HCT116 (cell line): ENCODE results near the gene SEMA6B. TPM values are rescaled to one million over a fixed set of nuclear protein-coding genes. Genes with fewer than 3 reads are reported as not detected.

Source experiments
- ATAC-seq: fragments of 200-7000 bp; cut with Tn5 transposase; 2 replicates; pipeline ENCODE4 v1.9.1; 2020; ENCODE audit warnings: mild to moderate bottlenecking, moderate library complexity
- BruUV-seq: library from RNA; stranded (reverse); fragments of 400-500 nt; replicated peaks from 2 replicates; lab custom pipeline; 2021; lab: Mats Ljungman, UMichigan
- CTCF ChIA-PET: fragments of 300-600 bp; sonication (Branson Sonifier 250); formaldehyde crosslinking; loops from one replicate; lab custom pipeline; 2021; ENCODE audit warnings: antibody characterized with exemption; lab: Charles Lee
- POLR2A ChIA-PET: fragments of 300-600, 350-600 bp; sonication (Branson Sonifier 250); formaldehyde crosslinking; loops from one replicate; lab custom pipeline; 2021; ENCODE audit warnings: antibody characterized with exemption; lab: Charles Lee
- RAD21 ChIA-PET, 2 experiments: fragments of 300-600 bp; sonication (Branson Sonifier 250); formaldehyde crosslinking; loops; one replicate each; lab custom pipeline; 2023; ENCODE audit warnings: low total read pairs in 2 of 2; ENCODE audit not compliant: uncharacterized antibody in 2 of 2, unreplicated experiment in 2 of 2, low non-redundant PET in 1 of 2; lab: Charles Lee
- DNase-seq: peaks from one replicate; pipeline ENCODE4 v3.0.0-alpha.2; 2010; ENCODE audit warnings: low read depth, low spot score
- H2AFZ ChIP-seq: fragments of 200-600 bp; shearing (Covaris generic), sonication (generic); 2 replicates; pipeline ENCODE4 v1.6.1; 2017; ENCODE audit warnings: low read depth, mixed run types, mixed read lengths, antibody characterized with exemption, low read length; ENCODE audit not compliant: poor library complexity, severe bottlenecking
- H3K27ac ChIP-seq: 2 replicates; pipeline ENCODE4 v1.5.1; 2012; ENCODE audit warnings: low read depth, low read length
- H3K27me3 ChIP-seq: fragments of 200-600 bp; sonication (generic); 2 replicates; pipeline ENCODE4 v1.6.1; 2016; ENCODE audit warnings: mixed run types, low read length, mixed read lengths; ENCODE audit not compliant: insufficient read depth
- H3K36me3 ChIP-seq, 2 experiments: fragments of 200-500 bp in 1 of 2; fragments of 200-600 bp in 1 of 2; sonication (Bioruptor generic) in 1 of 2; sonication (generic) in 1 of 2; 2 replicates each; pipeline versions ENCODE4 v1.5.1 to v1.6.1; 2014 to 2016; ENCODE audit warnings: low read length in 2 of 2, inconsistent platforms in 1 of 2, mixed read lengths in 1 of 2, mixed run types in 1 of 2; ENCODE audit not compliant: insufficient read depth in 2 of 2, control insufficient read depth in 1 of 2
- H3K4me1 ChIP-seq, 2 experiments: fragments of 200-600 bp in 1 of 2; sonication (generic) in 1 of 2; 2 replicates each; pipeline versions ENCODE4 v1.5.1 to v1.6.1; 2012 to 2017; ENCODE audit warnings: low read length in 2 of 2, inconsistent platforms in 1 of 2, mild to moderate bottlenecking in 1 of 2, mixed read lengths in 1 of 2, mixed run types in 1 of 2, moderate library complexity in 1 of 2; ENCODE audit not compliant: insufficient read depth in 2 of 2, control insufficient read depth in 1 of 2
- H3K4me2 ChIP-seq: fragments of 200-600 bp; sonication (generic); 2 replicates; pipeline ENCODE4 v1.6.1; 2017; ENCODE audit warnings: mixed run types, low read length, mixed read lengths
- H3K4me3 ChIP-seq, 2 experiments: fragments of 200-600 bp in 1 of 2; sonication (generic) in 1 of 2; replicated peaks in 1 of 2; 2 replicates each; pipeline ENCODE4 v1.5.1; 2011 to 2016; ENCODE audit warnings: low read length in 2 of 2, control low read depth in 1 of 2, low read depth in 1 of 2, mild to moderate bottlenecking in 1 of 2, mixed read lengths in 1 of 2, mixed run types in 1 of 2
- H3K79me2 ChIP-seq: fragments of 200-600 bp; sonication (generic); 2 replicates; pipeline ENCODE4 v1.6.1; 2017; ENCODE audit warnings: mild to moderate bottlenecking, mixed run types, low read length, moderate library complexity, mixed read lengths; ENCODE audit not compliant: insufficient read depth
- H3K9ac ChIP-seq: fragments of 200-600 bp; sonication (generic); 2 replicates; pipeline ENCODE4 v1.6.1; 2016; ENCODE audit warnings: low read length, mixed read lengths
- H3K9me2 ChIP-seq: fragments of 200-600 bp; sonication (generic), shearing (Covaris generic); 2 replicates; pipeline ENCODE4 v1.6.1; 2017; ENCODE audit warnings: mixed run types, mild to moderate bottlenecking, moderate library complexity; ENCODE audit not compliant: insufficient read depth
- H3K9me3 ChIP-seq, 2 experiments: fragments of 200-500 bp in 1 of 2; fragments of 200-600 bp in 1 of 2; sonication (Bioruptor generic) in 1 of 2; sonication (generic) in 1 of 2; 2 replicates each; pipeline ENCODE4 v1.6.1; 2014 to 2017; ENCODE audit warnings: low read length in 2 of 2, mixed read lengths in 2 of 2, inconsistent platforms in 1 of 2, low read depth in 1 of 2, mild to moderate bottlenecking in 1 of 2, mixed run types in 1 of 2, moderate library complexity in 1 of 2; ENCODE audit not compliant: control insufficient read depth in 1 of 2, insufficient read depth in 1 of 2
- H4K20me1 ChIP-seq: fragments of 200-600 bp; sonication (generic), shearing (Covaris generic); 2 replicates; pipeline ENCODE4 v1.6.1; 2017; ENCODE audit warnings: mixed run types, mild to moderate bottlenecking, moderate library complexity; ENCODE audit not compliant: insufficient read depth
- FOSL1 ChIP-seq: IDR thresholded peaks from 2 replicates; pipeline ENCODE4 v1.6.1; 2012; ENCODE audit warnings: low read depth
- POLR2AphosphoS5 ChIP-seq: IDR thresholded peaks from 2 replicates; pipeline ENCODE4 v1.6.1; 2011; ENCODE audit warnings: mild to moderate bottlenecking, low read depth, low read length, moderate library complexity
- RAD21 ChIP-seq: IDR thresholded peaks from 2 replicates; pipeline ENCODE4 v1.6.1; 2012; ENCODE audit warnings: low read depth, mild to moderate bottlenecking
- YY1 ChIP-seq: IDR thresholded peaks from 2 replicates; pipeline ENCODE4 v1.6.1; 2011; ENCODE audit warnings: low read length, low read depth, moderate library complexity, mild to moderate bottlenecking; ENCODE audit not compliant: insufficient replicate concordance; ENCODE audit errors: extremely low read depth
- intact Hi-C: fragments of 100-400 bp; cut with micrococcal nuclease; formaldehyde crosslinking; loops from 2 replicates; pipeline ENCODE4 v1.10.0; 2022
- total RNA-seq: library from RNA; stranded (reverse); gene quantifications from one replicate; pipeline ENCODE4 v1.2.1, GENCODE V29; 2021; ENCODE audit not compliant: unreplicated experiment
- TF ChIP-seq, protein P1 (sequence below), 3 experiments: fragments of 200-600 bp in 1 of 3; sonication (generic) in 1 of 3; IDR thresholded peaks in 2 of 3; conservative IDR thresholded peaks in 1 of 3; 2 replicates each; pipeline ENCODE4 v1.5.1; 2012 to 2017; ENCODE audit warnings: low read depth in 2 of 3, low read length in 2 of 3, antibody characterized with exemption in 1 of 3, borderline replicate concordance in 1 of 3, control low read depth in 1 of 3, mild to moderate bottlenecking in 1 of 3, mixed read lengths in 1 of 3, mixed run types in 1 of 3, moderate library complexity in 1 of 3; ENCODE audit not compliant: insufficient read depth in 1 of 3

SEMA6B gene
- total RNA-seq, 1 experiment from 2014 or later = 58.4 TPM

- ChIA-PET CTCF (no interaction called here), POLR2A (no interaction called here), RAD21 (no interaction called here)
- BruUV-seq = no TSS peak
- intact Hi-C loops = no loop called here
- no peak overlapping the region for H3K4me2 ChIP-seq
- peaks cover 6 to 31% of the 10 kb centered on the region in 2 experiments; a peak in 3 of 4 replicates for H3K36me3 ChIP-seq
- H3K27me3 ChIP-seq = no peaks in the 10 kb centered on the region
- H3K9ac ChIP-seq = no peak overlapping the region
- no peak for DNase-seq
- TF ChIP-seq FOSL1 (no peak), POLR2AphosphoS5 (no peak)
- H3K4me3 ChIP-seq = no peak overlapping the region
- no peak for ATAC-seq
- H3K79me2 ChIP-seq = no peaks in the 10 kb centered on the region
- H3K9me3 ChIP-seq = peaks cover 0 to 4% of the 10 kb centered on the region in 2 experiments; a peak in 1 of 4 replicates
- no peak overlapping the region for H3K27ac ChIP-seq
- H3K9me2 ChIP-seq = no peaks in the 10 kb centered on the region
- H2AFZ ChIP-seq = no peak overlapping the region
- no peaks in the 10 kb centered on the region for H4K20me1 ChIP-seq
- H3K4me1 ChIP-seq = peaks cover 0 to 3% of the 10 kb centered on the region in 2 experiments; a peak in 2 of 4 replicates
These were observed 63.2 kb downstream of the SEMA6B start for GRCh38 chr19:4496304-4496703.

DNA sequence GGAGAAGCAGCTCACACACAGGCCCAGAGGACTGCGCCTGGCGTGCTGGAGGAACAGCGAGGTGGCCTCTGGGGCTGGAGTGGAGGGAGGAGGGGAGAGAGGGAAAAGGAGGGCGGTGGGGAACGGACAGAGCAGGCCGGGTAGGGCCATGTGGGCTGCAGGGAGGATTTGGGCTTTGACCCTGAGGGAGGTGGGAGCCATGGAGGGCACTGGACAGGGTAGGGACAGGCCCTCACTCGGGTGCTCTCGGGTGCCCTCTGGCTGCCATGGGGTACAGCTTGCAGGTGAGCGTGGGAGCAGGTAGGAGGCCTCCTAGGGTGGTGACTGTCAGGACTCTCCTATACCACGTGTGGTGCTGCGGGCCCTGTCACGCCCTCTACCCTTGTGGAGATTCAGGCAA lies 64.0 kb downstream of the SEMA6B start:
- ATAC-seq (peak; percentile 99), DNase-seq (peak; percentile 22)
- Histone ChIP-seq H3K36me3 (peaks cover 6 to 33% of the 10 kb centered on the region in 2 experiments; a peak in 3 of 4 replicates), H4K20me1 (no peaks in the 10 kb centered on the region), H3K9me3 (peaks cover 0 to 4% of the 10 kb centered on the region in 2 experiments; a peak in 1 of 4 replicates), H3K4me1 (peaks cover 0 to 3% of the 10 kb centered on the region in 2 experiments; a peak in 2 of 4 replicates), H3K4me3 (no peak overlapping the region), H3K27ac (no peak overlapping the region), H3K27me3 (no peaks in the 10 kb centered on the region), H2AFZ (no peak overlapping the region), H3K9me2 (no peaks in the 10 kb centered on the region), H3K9ac (no peak overlapping the region), H3K79me2 (no peaks in the 10 kb centered on the region)
- no TSS peak for BruUV-seq
- POLR2A ChIA-PET = no interaction called here
- RAD21 ChIA-PET = no interaction called here
- peak; percentile 34; the same call in 1 of the 2 replicates for TF ChIP-seq RAD21
- TF ChIP-seq, protein P1, sequence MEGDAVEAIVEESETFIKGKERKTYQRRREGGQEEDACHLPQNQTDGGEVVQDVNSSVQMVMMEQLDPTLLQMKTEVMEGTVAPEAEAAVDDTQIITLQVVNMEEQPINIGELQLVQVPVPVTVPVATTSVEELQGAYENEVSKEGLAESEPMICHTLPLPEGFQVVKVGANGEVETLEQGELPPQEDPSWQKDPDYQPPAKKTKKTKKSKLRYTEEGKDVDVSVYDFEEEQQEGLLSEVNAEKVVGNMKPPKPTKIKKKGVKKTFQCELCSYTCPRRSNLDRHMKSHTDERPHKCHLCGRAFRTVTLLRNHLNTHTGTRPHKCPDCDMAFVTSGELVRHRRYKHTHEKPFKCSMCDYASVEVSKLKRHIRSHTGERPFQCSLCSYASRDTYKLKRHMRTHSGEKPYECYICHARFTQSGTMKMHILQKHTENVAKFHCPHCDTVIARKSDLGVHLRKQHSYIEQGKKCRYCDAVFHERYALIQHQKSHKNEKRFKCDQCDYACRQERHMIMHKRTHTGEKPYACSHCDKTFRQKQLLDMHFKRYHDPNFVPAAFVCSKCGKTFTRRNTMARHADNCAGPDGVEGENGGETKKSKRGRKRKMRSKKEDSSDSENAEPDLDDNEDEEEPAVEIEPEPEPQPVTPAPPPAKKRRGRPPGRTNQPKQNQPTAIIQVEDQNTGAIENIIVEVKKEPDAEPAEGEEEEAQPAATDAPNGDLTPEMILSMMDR (IDR thresholded peaks at IDR 0.05 in 2 of 3, conservative IDR thresholded peaks at IDR 0.05 in 1 of 3; ENCODE audit: borderline replicate concordance in 1 of 3, insufficient read depth in 1 of 3, low read depth in 2 of 3, low read length in 2 of 3) = peak; percentile 33 to 75 (median 60); a peak in 5 of 6 replicates
- TF ChIP-seq YY1 = no peak
- TF ChIP-seq, all 23 proteins: peak for 2
- no peak overlapping the region for H3K4me2 ChIP-seq
- intact Hi-C loops = no loop called here
- CTCF ChIA-PET = no interaction called here
